HG03521 (cell line): Measurements from ENCODE around the gene OSGEP.
"Not testable (repeated sequence)": the region's sequence is repeated elsewhere in the genome, so short reads cannot be mapped to it uniquely, and the experiment has no call there.

Experiments
- ATAC-seq: cut with Tn5 transposase; IDR thresholded peaks from one replicate; pipeline ENCODE4 v1.9.1; 2021; ENCODE audit warnings: mild to moderate bottlenecking, moderate library complexity; ENCODE audit not compliant: unreplicated experiment

The OSGEP gene

DNA sequence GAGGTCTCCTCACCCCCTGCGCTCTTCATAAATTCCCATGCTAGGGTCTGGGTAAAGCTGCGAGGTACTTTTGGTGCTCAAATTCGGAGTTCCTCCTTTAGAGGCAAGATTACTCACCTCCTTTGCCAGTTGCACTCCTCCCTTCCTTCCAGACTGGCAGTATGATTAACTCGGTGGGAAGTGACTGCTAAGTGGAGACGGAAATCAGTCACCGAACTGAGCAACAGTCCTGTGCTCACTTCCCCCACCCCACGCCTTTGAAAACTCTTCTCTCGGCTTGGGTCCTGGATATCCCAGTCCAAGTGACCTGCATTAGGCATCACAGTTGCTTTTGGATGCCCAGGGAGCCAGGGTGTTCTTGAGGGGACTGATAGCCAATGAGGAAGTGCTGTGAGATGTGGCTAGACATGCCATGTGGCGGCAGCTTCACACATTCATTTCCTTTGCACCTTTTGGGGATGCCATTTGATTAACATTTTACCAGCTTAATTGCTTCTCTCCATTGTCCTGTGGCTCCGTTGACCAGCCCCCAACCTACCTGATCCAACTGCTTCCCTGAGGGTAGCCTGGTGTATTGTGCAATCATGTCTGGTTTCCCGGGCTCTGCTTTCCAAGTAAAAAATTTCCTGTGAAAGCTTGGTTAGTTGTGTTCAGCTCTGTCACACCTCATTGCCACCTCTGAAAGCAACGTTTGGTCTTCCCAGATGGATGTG, 15.4 kb upstream of the OSGEP start:
- ATAC-seq: peak; percentile 29

DNA sequence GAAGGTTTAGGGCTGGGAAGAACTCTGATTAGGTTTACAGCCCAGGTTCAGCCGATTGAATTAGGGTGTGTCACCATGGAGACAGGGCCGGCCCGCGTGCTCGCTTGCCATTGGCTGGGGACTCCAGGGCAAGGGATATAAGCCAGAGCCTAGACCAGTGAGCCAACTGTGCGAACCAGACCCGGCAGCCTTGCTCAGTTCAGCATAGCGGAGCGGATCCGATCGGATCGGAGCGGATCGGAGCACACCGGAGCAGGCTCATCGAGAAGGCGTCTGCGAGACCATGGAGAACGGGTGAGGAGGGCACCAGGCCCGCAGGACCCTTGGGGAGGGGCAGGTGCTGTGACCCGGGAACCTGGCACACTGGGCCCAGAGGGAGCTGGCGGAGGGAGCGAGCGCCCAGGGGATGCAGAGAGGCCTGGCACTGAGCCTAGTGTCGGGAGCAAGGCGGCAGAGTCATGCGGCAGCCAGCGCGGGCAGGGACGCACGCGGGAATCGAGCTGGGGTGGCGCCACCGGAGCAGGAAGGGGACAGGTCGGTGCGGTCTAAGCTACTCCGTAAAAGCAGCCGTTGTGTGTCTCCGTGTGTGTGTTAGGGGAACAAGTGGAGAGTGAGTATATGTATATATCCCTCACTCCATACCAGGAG, 14.8 kb upstream of the OSGEP start, which contains the start of gene PNP:
Gene PNP (plus strand): TSS at position 165 of the 648 bp plus-strand sequence. CDS start 119 bp downstream, at position 284.
- peak; percentile 92 for ATAC-seq

DNA sequence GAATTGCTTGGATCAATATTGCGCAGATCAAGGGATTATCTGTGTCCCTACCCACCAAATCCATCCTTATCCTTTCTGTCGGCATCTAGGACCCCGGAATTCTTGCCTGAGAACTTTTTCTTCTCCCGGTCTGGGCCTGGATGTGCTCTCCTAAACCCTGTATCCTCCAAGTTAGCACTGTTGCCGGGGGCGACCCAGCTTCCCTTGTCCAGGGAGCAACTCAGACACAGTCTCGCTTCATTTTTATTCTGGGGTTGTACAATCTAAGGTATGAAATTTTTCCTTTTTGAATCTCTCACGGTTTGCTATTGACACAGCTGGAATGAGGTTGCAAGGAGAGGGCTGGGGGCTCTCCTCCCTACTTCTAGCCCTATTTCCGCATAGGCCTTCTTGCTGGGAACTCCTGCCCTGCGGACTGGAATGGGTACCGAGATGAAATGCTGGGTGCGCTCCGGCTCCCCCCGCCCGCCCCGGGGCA, 14.2 kb upstream of the OSGEP start:
- ATAC-seq: no peak

DNA sequence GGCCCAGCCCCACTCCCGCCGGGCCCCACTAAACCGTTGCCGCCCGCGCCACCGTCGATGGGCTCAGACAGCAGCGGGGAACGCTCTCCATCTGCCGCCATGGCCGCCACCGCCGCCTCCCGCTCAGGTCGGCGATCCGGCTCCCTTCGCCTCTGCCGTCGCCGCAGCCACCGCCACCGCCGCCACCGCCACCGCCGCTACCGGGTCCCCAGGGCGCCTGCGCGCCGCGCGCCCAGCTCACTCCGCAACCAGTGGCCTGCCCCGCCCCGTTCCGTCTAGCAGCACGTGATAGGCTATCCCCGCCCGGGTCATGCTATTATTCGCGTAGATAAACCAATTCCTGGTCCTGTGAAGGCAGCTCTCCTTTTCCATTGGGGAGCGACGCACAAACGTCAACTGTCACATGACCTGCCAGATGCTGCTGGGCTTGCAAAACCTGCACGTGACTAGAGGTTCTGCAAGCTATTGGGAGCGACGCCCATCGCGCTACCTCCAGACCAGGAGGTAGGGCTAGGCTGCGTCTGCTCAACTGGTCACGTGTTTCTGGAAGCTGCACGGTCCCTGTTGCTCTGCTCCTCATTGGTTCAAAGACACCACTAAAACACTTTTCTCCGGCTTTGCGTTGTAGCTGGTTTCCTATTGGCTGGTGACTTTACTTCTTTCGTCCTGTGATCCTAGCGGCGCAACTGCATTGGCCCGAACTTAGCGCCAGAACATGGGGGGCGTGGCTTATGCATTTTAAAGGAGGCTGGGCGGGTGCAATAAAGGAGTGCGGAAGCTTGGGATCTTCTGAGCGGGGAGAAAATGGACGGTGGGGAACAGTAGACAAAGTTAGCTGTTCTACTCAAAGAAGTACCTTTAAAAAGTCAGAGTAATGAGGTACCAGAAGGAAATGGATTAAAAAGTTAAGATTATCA, 6.9 kb upstream of the OSGEP start, which contains the start of gene PIP4P1:
Gene PIP4P1 (minus strand): TSS at position 210 of the 917 bp plus-strand sequence. CDS start 109 bp downstream, at position 101.
- peak; percentile 90 for ATAC-seq

DNA sequence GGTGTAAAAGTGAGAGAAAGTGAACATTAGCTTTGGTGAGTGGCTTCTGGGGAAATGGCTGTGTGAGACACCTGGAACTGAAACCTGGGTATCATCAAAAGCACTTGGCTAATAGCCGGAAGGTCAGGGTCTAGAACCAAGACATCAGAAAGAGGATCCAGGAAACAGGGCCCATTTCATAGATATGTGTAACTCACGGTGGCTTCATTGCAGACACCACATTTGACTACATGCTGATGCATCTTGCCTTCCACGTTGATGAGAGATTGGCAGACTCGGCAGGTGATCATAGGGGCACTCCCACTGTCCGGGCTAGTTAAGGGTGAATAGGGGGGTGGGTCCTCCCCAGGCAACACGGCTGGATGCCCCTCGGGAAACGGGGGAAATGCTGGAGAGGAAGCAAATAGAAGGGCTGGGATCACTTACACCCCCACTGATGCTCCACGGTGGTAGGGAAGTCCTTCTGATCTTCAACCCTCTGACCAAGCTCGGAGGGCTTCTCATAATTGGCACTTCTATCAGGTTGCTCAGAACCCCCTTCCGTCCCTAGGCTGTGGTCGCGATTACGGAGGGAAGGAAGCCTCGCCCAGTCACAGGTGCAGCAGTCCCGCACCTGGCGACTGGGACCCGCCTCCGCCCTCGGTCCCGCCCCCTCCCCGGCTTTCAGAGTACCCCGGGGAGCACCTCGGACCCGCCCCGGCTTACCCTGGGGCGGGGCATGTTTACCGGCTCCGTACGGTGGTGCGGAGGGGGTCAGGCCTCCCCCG, 6.0 kb upstream of the OSGEP start:
- peak; percentile 6 for ATAC-seq

DNA sequence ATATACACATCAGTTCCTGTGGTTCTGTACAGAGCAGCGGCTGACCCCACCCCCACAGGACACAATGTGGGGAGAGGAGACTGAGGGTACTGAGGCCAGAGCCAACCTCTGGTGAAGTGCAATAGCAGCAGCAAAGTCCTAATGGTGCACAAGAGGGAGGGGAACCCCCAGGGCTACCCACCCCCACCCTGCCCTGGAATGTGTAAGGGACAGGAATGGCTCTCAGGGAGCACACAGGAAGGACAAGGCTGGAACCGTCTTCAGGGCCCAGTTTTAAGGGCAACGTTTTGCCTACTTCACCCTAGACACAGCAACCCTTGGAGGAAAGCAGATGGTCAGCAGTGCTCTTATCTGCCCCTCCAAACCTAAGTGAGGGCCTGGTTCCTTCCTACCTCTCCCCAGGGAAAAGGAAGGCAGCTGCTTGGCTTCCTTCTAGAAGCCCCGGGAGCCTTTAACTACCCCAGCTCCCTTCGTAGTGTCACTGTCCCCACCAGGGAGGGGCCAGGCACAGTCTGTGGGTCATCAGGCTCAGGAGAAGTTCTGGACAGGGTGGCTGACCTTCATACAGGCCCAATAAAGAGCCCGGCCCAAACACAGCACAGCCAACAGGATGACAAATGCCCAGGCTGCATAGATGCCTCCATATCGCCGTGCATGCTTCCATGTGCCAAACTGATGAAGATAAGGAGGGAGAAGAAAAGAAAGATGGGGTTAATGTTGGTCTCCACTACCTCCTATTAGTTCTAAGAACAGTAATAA, 3.6 kb upstream of the OSGEP start:
- ATAC-seq: no peak

DNA sequence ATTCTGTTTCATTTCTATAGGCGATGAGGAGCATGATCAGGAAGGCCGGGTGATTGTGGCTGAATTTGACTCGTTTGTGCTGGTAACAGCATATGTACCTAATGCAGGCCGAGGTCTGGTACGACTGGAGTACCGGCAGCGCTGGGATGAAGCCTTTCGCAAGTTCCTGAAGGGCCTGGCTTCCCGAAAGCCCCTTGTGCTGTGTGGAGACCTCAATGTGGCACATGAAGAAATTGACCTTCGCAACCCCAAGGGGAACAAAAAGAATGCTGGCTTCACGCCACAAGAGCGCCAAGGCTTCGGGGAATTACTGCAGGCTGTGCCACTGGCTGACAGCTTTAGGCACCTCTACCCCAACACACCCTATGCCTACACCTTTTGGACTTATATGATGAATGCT, 2.4 kb upstream of the OSGEP start:
- no peak for ATAC-seq

DNA sequence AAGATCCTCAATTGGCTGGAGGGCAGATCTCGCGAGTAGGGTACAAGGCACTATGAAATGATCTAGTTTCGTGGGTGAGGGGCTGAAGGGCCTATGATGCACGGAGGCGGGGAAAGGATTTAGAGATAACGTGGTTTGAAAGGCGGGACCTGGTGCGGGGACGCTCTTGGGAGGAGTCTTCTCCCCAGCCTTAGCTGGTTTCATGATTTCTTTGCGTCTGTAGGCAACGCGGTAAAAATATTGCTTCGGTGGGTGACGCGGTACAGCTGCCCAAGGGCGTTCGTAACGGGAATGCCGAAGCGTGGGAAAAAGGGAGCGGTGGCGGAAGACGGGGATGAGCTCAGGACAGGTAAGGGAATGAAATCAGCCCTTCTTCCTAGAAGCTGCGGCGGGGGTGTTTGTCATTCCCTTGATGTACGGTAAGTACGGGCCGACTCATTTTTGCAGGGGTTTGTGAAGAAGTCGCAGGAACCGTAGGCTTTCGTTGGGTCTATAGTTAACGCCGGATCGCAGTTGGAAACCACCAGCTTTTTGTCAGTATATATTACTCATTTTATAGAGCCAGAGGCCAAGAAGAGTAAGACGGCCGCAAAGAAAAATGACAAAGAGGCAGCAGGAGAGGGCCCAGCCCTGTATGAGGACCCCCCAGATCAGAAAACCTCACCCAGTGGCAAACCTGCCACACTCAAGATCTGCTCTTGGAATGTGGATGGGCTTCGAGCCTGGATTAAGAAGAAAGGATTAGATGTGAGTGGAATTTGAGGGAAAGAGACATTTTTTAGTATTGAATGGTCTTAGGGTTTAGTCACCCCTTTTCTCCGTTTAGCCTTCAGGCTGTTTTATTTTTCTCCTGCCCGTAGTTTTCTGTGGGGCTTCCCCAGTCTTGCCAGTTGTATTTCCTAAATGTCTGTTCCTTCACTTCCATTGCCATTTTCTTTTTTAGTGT, 1.0 kb upstream of the OSGEP start:
- peak; percentile 42 for ATAC-seq

DNA sequence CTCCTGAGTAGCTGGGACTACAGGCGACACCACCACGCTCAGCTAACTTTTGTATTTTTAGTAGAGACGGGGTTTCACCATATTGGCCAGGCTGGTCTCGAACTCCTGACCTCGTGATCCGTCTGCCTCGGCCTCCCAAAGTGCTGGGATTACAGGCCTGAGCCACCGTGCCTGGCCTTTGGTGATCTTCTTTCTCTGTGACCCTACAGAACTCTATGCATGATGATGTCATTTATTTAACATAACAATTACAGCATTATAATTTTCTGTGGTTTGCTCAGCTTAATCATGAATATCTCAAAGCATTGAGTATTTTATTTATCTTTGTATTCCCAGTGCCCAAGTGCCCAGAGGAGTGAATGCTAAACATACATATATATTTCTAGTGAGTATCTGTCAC, 1.8 kb downstream of the OSGEP start:
- not testable (repeated sequence) for ATAC-seq

DNA sequence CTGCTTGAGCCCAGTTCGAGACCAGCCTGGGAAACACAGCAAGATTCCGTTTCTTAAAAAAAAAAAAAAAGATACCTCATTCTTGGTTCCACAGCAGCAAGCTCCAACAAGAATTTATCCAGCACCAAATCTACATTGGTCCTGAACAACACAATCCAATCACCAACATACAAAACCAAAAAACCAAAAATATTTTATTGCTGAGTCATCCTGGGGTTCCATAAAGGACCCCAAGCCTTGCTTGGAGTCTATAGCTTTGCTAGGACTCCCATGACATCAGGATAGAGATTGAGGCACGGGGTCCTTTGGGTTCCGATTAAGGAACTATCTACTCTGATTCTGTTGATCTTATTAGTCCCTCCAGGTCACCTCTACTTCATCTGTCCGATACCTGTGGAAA, 7.7 kb downstream of the OSGEP start:
- no peak for ATAC-seq

DNA sequence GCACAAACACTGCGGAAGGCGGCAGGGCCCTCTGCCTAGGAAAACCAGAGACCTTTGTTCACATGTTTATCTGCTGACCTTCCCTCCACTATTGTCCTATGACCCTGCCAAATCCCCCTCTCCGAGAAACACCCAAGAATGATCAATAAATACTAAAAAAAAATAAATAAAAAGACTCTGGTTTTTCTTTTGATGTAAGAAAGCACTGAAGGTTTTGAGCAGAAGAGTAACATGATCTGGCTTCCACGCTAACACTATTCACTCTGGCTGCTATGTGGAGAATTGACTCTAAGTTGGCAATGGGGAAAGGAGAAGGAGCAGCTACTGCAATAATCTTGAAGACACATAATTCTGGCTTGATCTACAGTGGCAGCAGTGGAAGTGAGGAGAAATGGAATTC, 11.0 kb downstream of the OSGEP start:
- ATAC-seq: not testable (repeated sequence)

DNA sequence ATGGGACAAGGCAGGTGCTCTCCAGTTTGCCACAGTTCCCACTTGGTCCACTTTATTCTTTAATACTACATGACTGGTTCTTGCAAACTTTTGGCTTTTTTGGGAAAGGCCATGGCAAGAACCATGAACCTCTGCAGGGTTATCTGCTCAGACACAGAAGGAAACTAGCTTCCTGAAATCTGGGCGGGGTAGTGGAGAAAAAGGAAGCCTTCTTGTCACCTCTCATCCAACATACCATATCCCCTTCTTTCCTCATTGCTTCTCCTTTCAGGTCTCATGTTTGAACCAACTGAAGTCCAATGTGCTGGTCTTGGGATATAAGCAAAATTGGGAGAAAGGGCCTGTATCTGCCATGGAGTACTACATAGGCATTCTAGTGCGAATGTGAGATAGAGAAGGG, 13.2 kb downstream of the OSGEP start:
- no peak for ATAC-seq

DNA sequence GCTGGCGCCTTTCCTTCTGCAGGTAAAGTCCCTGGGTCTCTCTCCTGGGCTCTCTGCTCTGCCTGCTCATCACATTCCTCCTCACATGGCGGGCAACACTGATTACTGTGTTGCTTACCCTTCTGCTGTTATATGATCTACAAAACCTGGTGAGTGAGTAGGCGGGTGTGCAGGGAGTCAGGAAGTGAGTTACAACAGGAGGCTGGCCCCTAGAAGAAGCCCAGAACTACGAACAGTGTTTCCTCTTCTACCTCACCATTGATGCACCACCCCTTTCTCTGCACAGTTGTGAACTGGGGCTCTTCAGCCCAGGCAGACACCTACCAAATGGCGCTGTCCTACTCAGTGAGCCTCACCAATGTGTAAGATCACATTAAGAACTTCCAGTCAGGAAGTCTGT, 13.7 kb downstream of the OSGEP start:
- no peak for ATAC-seq

DNA sequence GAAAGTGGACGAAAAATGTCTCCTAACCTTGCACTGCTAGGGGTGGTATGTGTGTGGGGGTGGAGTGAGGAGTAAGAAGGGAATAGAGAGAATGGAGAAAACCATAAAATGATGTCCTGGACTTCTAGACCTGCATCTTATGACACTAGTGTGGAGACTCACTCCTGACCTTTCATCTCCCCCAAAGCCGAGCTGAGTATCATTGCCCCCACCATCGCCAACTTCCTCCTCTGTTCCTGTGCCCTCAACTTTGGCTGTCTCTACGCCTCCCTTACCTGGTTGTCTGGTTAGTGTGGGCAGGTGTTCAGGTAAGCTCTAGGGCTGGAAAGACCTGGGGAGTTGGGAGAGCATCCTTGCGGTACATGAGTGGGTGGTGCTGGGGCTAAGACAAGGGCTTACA, 14.1 kb downstream of the OSGEP start:
- ATAC-seq: no peak

DNA sequence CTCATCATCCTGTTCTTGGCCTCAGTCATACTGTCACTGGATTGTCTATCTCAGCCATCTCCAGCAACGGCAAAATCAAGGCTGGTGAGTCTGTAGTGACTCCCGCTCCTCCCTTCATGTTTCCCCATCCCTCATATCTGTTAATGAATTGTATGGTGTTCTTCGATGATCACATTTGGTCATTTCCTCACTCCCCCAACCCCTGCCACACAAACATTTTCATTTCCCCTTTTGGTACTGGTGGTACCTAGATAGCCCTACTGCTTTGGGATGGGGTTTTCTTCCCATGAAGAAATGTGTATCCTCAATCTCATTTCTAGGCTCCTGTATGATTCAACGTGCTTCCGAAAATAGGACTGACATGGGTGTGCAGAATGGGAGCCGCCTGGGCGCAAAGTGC, 15.9 kb downstream of the OSGEP start:
- ATAC-seq: no peak

DNA sequence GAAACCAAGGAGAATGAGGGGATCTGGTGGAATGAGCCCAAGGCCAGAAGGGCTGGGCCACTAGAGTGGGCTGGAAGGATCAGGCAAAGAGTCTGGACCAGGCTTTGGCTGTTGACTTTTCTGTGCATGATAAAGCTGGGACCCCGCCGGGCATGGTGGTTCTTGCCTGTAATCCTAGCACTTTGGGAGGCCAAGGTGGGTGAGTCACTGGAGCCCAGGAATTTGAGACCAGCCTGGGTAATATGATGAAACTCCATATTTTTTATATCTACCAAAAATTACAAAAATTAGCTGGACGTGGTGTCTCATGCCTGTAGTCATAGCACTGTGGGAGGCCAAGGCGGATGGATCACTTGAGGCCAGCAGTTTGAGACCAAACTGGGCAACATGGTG, 18.3 kb downstream of the OSGEP start:
- no peak for ATAC-seq

DNA sequence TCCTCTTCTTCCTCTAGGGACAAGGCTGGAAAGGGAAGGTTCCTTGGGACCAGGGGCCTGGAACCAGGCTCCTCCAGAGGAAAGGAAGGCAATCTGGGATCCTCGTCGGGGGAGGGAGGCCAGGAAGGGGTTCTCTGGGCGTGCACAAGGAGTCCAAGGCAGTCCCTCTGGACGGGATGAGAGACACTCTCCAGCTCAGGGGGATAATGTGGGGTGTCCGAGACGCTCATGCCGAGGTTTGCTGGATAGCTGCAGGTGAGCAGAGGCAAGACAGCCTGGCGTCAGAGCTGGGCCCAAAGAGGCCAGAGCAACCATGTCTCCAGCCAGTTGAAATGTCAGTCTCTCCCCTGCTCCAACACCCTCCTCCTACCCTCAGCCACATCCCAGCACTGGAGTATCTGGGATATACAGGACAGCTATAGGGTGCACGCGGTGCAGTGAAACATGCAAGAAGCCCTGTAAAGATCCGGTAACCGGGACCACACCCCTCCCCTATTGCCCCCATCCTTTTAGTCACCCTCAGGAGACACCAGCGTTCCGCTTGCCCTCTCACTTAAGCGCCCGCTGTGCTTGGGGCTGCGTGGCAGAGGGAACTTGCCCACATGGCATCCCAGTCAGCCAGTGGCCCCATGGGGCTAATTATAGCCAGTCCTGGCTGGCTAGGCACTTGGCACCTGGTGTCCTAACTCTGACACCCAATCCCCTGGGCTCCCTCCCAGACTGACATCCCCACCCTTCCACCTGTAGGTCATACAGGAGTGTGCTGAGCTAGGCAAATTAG, 18.8 kb downstream of the OSGEP start, which contains the start of gene KLHL33:
Gene KLHL33 (minus strand): TSS at position 585 of the 781 bp plus-strand sequence. CDS start 355 bp downstream, at position 230.
- no peak for ATAC-seq
